Measurements from ENCODE around the gene OR4S1.

GRCh38 chr11:48307760-48308386, 1.9 kb downstream of the OR4S1 start:
- TF ChIP-seq CTCF (conservative IDR thresholded peaks at IDR 0.05 in 1 of 2, IDR thresholded peaks at IDR 0.05 in 1 of 2; ENCODE audit: extremely low read depth in 1 of 2, insufficient read depth in 1 of 2, low read depth in 1 of 2, low read length in 2 of 2) (peak; percentile 80), EZH2 (IDR thresholded peaks at IDR 0.05; ENCODE audit: borderline replicate concordance, low read length) (no peak)
